Fibroblast of pulmonary artery (primary cell): Measurements from ENCODE around the gene SDK1.

Experiments
- DNase-seq: peaks from one replicate; pipeline ENCODE4 v3.0.0-alpha.2; 2010; ENCODE audit warnings: low read depth
- H3K4me3 ChIP-seq: replicated peaks from 2 replicates; pipeline ENCODE4 v1.5.1; 2011; ENCODE audit warnings: low read depth, mild to moderate bottlenecking, control low read depth, low read length, moderate library complexity
- TF ChIP-seq, protein P1 (sequence below): IDR thresholded peaks from 2 replicates; pipeline ENCODE4 v1.5.1; 2011; ENCODE audit warnings: mild to moderate bottlenecking, control low read depth, low read length, inconsistent platforms; ENCODE audit errors: missing control alignments

The SDK1 gene

GRCh38 chr7:3397324-3397723 lies 96.3 kb downstream of the SDK1 start:
- DNase-seq: no peak
- no peak overlapping the region for H3K4me3 ChIP-seq
- TF ChIP-seq, protein P1, sequence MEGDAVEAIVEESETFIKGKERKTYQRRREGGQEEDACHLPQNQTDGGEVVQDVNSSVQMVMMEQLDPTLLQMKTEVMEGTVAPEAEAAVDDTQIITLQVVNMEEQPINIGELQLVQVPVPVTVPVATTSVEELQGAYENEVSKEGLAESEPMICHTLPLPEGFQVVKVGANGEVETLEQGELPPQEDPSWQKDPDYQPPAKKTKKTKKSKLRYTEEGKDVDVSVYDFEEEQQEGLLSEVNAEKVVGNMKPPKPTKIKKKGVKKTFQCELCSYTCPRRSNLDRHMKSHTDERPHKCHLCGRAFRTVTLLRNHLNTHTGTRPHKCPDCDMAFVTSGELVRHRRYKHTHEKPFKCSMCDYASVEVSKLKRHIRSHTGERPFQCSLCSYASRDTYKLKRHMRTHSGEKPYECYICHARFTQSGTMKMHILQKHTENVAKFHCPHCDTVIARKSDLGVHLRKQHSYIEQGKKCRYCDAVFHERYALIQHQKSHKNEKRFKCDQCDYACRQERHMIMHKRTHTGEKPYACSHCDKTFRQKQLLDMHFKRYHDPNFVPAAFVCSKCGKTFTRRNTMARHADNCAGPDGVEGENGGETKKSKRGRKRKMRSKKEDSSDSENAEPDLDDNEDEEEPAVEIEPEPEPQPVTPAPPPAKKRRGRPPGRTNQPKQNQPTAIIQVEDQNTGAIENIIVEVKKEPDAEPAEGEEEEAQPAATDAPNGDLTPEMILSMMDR: no peak

DNA sequence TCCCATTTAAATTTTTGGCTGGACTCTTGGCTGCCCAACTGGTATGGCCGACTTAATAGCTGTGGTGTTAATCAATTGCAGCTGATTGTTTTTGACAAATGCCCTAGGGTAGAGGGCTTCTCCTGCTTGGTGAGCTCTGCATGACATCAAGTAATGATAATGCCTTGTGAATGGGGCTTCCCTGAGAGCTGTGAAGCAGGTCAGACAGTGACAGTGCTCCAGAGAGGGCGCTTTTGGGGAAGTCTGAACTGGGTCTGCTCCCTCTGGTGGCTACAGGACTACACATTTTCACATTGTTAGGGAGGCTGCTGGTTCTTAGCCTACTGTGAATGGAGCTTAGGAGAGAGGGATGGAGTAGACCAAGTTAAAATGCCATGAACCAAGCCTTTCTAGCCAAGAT lies 98.8 kb downstream of the SDK1 start:
- no peak overlapping the region for H3K4me3 ChIP-seq
- peak; percentile 39 for DNase-seq
- TF ChIP-seq, protein P1: peak; percentile 41

DNA sequence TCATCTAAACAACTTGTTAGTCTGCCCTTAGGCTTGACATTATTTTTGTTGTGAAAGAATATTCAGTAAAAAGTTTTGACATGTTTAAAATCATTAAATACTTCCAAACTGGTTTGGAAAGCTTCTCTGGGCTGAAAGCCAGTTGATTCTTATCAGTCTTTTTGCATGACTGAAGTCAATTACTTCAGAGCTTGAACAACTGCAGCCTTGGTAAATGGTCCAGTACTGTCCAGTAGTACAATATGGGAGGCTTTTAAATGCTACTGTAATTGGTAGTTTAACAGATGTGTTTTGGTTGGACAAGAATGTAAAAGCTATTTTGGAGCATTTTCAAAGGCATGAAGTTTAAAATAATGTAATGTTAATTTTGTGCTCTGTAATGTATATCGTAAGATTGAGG lies 103.4 kb downstream of the SDK1 start:
- TF ChIP-seq, protein P1: no peak
- H3K4me3 ChIP-seq: no peak overlapping the region
- DNase-seq: peak; percentile 43

- DNase-seq: no peak
- no peak overlapping the region for H3K4me3 ChIP-seq
- TF ChIP-seq, protein P1: no peak
Measured at GRCh38 chr7:3408814-3409595, 108.0 kb downstream of the SDK1 start.

DNA sequence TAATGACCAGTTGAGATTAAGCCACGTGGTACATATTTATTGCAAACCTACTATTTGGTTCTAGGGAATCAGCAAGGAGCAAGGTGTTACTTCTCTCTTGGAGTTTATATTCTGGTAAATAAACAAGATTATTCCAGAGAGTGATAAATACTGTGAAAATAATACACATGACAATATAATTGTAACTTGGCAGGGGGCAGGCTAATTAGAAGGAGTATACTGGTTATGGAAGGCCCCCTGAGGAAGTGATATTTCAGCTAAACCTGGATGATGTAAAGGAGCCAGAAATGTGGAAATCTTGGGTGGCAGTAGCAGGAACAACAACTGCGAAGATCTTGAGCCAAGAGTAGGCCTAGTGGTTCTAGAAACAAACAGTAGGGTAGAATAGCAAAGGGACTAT lies 111.8 kb downstream of the SDK1 start:
- H3K4me3 ChIP-seq: no peak overlapping the region
- no peak for DNase-seq
- TF ChIP-seq, protein P1: no peak

GRCh38 chr7:3415861-3416312 lies 114.8 kb downstream of the SDK1 start:
- DNase-seq: no peak
- H3K4me3 ChIP-seq: no peak overlapping the region
- TF ChIP-seq, protein P1: no peak

DNA sequence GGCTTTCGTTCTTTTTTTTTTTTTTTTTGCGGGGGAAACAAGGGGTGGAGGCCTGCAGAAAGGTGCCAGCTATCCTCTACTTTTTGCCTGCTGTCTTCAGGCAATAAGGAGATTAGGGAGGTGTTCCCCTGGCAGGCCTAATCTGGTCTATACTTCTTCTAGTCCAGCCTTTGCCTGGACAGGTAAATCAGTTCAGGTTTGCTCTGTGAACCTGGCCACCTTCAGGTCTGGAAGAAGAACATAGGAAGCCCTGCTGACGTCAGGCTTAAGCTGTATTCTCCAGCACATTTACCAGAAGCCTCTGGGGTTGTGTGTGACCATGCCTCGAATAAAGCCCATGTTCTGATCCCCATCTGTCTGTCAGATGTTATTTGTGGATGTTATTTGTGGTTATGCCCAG lies 115.4 kb downstream of the SDK1 start:
- DNase-seq: no peak
- no peak overlapping the region for H3K4me3 ChIP-seq
- TF ChIP-seq, protein P1: no peak
